Fibroblast of skin of right biceps (primary cell): ENCODE results near the gene RRBP1.

Source experiments
- DNase-seq: peaks from one replicate; pipeline ENCODE4 v3.0.0-alpha.2; 2013

Gene RRBP1

GRCh38 chr20:17617868-17618672 lies 64.0 kb downstream of the RRBP1 start:
- DNase-seq: no peak

DNA sequence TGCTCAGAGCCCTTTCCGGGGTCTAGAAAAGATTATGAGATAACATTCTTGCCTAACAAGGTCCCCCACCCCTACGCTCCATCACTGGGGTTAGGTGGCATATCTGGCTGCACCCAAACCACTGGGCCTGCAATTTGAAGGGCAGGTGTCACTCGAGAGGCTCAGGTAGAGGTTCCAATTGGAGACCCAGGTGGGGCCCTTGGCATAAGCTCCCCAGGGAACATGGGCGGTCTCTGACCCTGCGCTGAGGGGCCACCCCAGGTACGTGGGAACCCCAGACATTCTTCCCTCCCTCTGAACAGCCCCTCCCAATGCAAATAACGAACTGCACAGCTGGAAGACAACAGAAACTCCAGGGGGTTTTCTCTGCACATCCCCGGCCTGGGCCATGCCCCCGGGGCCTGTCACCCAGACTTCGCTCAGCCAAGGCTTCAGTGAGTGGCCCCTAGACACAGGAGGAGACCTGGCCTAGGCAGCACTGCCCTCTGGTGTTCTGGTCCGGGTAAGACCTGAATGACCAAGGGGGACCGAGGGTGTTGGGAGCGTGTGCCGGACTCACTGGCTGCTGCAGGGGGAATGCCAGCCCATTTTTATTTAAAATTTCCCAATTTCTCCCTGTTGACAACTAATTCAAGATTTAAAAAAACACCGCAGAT lies 64.7 kb downstream of the RRBP1 start:
- DNase-seq: peak; percentile 32

DNA sequence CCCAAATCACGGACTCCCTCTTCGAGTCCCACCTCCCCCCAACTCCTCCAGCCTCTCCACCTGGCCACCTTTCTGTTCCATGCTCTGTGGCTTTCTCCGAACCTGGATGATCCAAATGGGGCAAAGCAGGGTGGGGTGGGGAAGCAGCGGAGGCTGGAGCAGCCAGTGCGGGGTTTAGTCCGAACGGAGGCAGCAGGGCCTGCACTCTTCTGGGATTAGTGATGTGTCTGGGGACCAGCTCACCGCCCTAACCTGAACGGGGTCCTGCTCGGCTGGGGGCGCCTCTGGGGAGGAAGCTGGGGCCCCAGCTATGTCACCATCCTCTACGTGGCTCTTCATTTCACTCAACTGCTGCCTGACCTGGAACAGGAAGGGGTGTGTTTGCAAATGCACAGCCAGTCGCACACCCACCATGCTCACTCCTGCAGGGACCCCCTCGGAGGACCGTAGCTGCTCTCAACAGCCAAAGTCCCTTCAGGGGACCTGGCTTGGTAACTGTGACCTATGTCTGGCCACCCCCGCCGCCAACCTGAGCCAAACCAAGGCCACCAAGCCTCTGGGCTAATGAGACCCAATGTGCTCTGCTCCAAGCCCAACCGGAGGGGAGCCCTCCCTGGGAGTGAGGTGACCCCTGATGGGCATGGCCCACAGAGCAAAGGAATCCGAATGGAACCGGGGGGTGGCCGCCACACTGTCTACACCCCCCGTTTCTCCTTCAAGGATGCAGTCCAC lies 65.4 kb downstream of the RRBP1 start:
- DNase-seq: no peak

GRCh38 chr20:17615645-17616479 lies 66.2 kb downstream of the RRBP1 start:
- DNase-seq: no peak

DNA sequence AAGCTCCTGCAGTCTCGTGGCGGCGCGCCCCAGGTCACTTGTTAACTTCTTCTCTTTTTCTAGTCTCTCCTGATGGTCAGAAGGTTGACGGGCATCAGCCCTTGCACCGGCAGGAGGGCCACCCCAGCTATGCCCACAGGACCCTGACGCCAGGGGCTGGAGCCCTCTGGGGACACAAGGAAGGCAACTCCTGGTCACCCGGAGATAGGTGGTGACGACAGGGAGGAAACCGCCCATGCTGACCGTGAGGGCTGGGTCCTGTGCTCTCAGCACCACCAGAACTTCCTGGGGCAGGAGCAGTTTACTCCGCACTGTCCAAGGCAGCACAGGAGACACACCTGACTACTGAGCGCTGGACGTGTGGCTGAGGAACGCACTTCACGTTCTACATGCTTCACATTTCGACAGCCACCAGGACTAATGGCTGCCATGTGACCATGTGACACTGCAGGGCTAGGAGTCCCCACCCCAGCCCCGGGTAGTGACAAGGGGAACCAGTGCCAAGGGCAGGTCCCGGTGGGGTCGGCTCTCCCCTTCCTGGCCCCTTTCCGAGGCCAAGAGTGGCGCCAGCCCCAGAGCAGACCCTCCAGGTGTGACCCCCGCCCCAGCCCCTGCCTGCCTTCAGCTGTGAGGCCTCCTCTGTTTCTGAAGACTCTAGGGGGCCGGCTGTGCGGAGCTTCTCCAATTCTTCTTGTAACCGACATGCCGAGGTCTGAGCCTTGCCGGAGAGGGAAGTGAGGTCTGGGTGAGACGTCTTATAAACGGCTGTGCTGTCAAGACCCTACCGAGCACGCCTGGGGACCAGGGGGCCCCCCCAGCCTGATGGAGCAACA lies 67.0 kb downstream of the RRBP1 start:
- no peak for DNase-seq

- peak; percentile 43 for DNase-seq
Observed at GRCh38 chr20:17614176-17614811, 67.7 kb downstream of the RRBP1 start.

DNA sequence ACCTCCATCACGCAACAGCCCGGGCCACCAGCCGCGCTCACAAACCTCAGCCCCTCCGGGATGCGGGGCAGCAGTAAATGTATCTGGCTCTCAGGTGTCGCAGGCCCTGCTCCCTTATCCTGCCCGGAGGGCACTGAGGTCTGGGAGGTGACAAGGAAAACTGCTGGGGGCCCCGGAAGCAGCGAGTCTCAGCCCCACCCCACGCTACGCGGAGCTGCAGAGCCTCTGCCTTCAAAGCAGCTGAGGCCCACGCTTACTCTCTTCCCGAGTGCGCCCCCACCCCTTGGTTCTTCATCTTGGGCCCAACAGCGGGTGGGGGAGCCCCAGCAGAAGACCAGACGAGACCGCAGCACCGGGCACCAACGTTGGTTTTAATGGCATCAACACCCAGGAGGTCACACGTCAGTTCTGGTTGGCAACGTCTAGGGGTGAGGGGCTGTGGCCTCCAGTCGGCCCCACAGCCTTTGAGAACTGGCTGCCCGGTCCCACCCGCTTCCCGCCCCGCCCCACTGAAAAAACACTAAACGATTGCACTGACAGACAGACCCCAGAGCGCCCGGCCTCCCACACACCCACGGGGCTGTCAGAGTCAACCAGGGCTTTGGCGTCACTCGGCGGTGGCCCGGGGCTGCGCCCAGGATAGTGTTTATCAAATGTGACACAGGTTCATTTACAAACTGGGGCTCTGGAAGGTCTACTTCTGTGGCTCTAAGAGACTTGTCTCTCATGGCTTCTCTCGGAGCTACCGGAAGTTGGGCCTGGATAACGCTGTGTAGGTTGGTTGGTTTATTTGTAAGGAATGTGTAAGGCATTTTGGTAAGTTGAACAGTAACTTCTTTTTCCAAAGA lies 68.5 kb downstream of the RRBP1 start:
- no peak for DNase-seq

- DNase-seq: no peak
Observed at GRCh38 chr20:17612992-17613327, 69.1 kb downstream of the RRBP1 start.

DNA sequence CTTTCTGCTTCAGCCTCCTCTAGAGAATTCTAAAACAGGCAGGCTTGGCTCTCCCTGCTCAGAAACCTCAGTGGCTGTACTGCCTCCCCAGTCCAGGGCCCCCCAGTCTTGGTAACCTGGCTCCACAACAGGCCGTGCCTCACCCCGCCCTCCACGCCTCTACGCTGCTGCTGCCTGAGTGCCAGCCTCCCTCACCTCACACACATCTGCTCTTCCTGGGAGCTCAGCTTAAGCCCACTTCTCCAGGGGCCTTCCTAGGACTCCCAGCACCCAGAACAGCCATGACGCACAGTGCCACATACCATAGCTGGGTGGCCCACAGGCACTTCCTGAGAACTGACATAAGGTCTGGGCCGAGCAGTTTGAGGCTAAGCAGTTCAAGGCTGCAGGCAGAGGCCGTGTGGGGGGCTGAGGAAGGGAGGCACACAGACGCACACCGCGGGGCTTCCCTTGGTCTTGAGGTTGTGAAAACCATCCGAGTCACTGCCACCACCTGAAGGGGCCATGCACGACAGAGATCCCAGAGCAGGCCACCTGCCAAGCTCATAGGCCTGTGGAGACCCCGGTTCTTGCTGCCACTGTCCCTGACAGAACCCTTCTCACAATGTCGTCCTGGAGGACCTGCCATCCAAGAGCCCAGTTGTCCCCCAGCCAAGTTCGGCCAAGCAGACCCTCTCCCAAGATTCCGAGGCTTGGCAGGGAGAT lies 69.6 kb downstream of the RRBP1 start:
- DNase-seq: peak; percentile 76

DNA sequence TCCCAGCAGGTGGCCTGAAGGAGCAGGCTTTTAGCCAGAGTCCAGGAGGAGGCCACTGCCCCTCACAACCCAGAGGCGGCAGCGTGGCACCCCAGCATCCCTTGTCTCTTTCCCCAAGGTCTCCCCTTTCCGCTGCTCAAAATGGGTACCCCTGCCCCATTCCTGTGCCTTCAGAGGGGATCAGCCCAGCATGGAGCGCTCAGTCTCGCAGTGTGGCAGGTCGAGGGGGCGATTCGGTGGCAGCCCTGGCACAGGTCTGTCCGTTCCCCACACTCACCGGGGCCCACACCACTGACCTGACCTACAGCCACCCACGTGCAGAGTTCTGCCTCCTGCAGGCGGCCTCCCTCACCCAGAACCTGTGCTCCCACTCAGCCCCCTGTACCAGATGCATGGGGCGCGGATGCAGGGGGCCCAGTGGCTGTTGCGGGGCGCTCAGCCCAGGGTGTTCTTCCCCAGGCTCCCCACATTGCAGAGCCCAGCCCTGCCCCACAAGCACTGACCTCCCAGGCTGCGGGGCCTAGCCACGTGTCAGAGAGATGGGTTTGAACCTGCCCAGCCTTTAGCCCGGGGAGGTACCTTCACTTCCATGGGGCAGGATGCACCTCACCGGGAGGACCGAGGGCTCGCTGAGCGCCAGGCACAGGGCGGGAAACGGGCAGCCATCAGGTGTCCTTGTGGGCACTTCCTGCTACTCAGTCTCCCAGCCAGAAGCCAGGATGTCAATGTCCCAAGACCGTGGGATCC lies 70.3 kb downstream of the RRBP1 start:
- no peak for DNase-seq

DNA sequence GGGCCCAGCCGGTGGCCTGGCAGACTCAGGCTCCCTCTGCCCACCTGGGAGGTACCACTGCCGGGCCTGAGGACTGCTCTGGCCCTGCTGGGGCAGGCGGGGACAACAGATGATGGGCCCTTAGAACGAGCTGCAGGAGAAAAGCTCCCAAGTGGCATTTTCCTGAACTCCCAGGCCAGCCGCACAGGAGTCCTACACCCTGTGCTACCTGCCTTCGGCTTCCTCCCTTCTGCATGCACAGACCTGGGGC lies 70.8 kb downstream of the RRBP1 start:
- DNase-seq: peak; percentile 43

- no peak for DNase-seq
Observed at GRCh38 chr20:17610566-17611289, 71.3 kb downstream of the RRBP1 start.

- DNase-seq: no peak
Observed at GRCh38 chr20:17609811-17610377, 72.1 kb downstream of the RRBP1 start.

- no peak for DNase-seq
Observed at GRCh38 chr20:17608701-17609497, 73.1 kb downstream of the RRBP1 start.

- no peak for DNase-seq
Observed at GRCh38 chr20:17606001-17606400, 76.0 kb downstream of the RRBP1 start.

DNA sequence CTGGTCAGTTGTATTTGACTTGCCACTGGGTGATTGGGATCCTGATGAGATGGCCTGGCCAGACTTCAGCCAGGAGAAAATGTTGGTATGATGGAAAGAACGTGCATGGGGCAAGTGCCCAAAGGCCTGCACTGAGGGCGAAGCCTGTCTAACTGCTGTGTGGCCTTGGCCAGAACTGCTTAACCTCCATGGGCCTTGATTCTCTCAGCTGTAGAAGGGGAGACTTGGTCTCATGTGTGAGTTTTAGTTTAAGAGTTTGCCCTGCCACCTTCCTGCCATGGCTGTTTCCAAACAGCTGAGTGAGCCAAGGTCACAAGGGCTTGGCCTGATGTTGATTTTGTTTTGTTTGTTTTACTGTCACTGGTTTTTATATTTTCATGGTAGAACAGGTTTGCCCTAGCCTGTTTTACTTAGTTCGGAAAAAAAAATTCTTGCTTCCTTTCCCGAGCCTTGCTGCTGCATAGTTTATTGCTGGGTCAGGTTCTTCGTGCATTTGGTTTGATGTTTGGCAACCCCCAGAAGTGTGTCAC lies 76.8 kb downstream of the RRBP1 start:
- DNase-seq: no peak

- DNase-seq: no peak
Observed at GRCh38 chr20:17602493-17602892, 79.5 kb downstream of the RRBP1 start.
